OCI-LY7 (cell line): ENCODE measurements around the gene SCARF2. TPM values are rescaled to one million over a fixed set of nuclear protein-coding genes. Genes with fewer than 3 reads are reported as not detected.

Experiments
- BruUV-seq: library from RNA; stranded (reverse); fragments of 400-500 nt; replicated peaks from 2 replicates; lab custom pipeline; 2021; lab: Mats Ljungman, UMichigan
- CTCF ChIA-PET: fragments of 300-600 bp; sonication (Branson Sonifier 250); formaldehyde crosslinking; loops from one replicate; lab custom pipeline; 2022; ENCODE audit warnings: antibody characterized with exemption; ENCODE audit not compliant: unreplicated experiment; lab: Charles Lee
- POLR2A ChIA-PET: fragments of 300-600 bp; sonication (Branson Sonifier 250); formaldehyde crosslinking; loops from one replicate; lab custom pipeline; 2022; ENCODE audit warnings: antibody characterized with exemption; lab: Charles Lee
- DNase-seq: peaks from one replicate; pipeline ENCODE4 v3.0.0-alpha.2; 2015; ENCODE audit warnings: low spot score
- H2AFZ ChIP-seq: fragments of 200-600 bp; sonication (generic), shearing (Covaris generic); 2 replicates; pipeline ENCODE4 v1.6.1; 2014; ENCODE audit warnings: mild to moderate bottlenecking, antibody characterized with exemption, low read length, moderate library complexity
- H3K27ac ChIP-seq: fragments of 200-600 bp; sonication (generic); 2 replicates; pipeline ENCODE4 v1.5.1; 2014; ENCODE audit warnings: mixed run types, low read depth, mild to moderate bottlenecking, moderate library complexity, low read length, inconsistent platforms; ENCODE audit not compliant: poor library complexity, severe bottlenecking
- H3K36me3 ChIP-seq: fragments of 200-600 bp; sonication (generic); 2 replicates; pipeline ENCODE4 v1.6.1; 2014; ENCODE audit warnings: mild to moderate bottlenecking, antibody characterized with exemption, low read length, moderate library complexity, mixed read lengths; ENCODE audit not compliant: insufficient read depth
- H3K4me1 ChIP-seq: fragments of 200-600 bp; sonication (generic); 2 replicates; pipeline ENCODE4 v1.5.1; 2014; ENCODE audit warnings: mild to moderate bottlenecking, low read length; ENCODE audit not compliant: insufficient read depth, poor library complexity, severe bottlenecking
- H3K4me2 ChIP-seq: fragments of 200-600 bp; sonication (generic); 2 replicates; pipeline ENCODE4 v1.6.1; 2014; ENCODE audit warnings: mild to moderate bottlenecking, low read length
- H3K4me3 ChIP-seq: fragments of 200-600 bp; sonication (generic); 2 replicates; pipeline ENCODE4 v1.5.1; 2014; ENCODE audit warnings: mild to moderate bottlenecking, low read depth, low read length; ENCODE audit not compliant: poor library complexity, severe bottlenecking
- H3K79me2 ChIP-seq: fragments of 200-600 bp; sonication (generic); 2 replicates; pipeline ENCODE4 v1.6.1; 2016; ENCODE audit warnings: low read depth, mild to moderate bottlenecking, low read length, moderate library complexity, mixed read lengths; ENCODE audit not compliant: insufficient read depth
- H3K9me2 ChIP-seq: fragments of 200-600 bp; sonication (generic); 2 replicates; pipeline ENCODE4 v1.6.1; 2016; ENCODE audit warnings: mild to moderate bottlenecking, low read length, mixed read lengths; ENCODE audit not compliant: insufficient read depth
- H3K9me3 ChIP-seq: fragments of 200-600 bp; sonication (generic); 2 replicates; pipeline ENCODE4 v1.6.1; 2014; ENCODE audit warnings: mild to moderate bottlenecking, mixed run types, low read length, mixed read lengths
- H4K20me1 ChIP-seq: fragments of 200-600 bp; sonication (generic); 2 replicates; pipeline ENCODE4 v1.6.1; 2014; ENCODE audit warnings: mild to moderate bottlenecking, antibody characterized with exemption, low read length, moderate library complexity, mixed read lengths; ENCODE audit not compliant: insufficient read depth
- CTCF ChIP-seq: fragments of 200-600 bp; sonication (generic); conservative IDR thresholded peaks from 2 replicates; pipeline ENCODE4 v1.5.1; 2014; ENCODE audit warnings: mild to moderate bottlenecking, antibody characterized with exemption, low read length, moderate library complexity, mixed read lengths
- EZH2phosphoT487 ChIP-seq: fragments of 200-600 bp; sonication (generic); IDR thresholded peaks from 2 replicates; pipeline ENCODE4 v1.6.1; 2018; ENCODE audit warnings: low read depth, borderline replicate concordance, mild to moderate bottlenecking, mixed run types, antibody characterized with exemption, low read length, moderate library complexity, mixed read lengths
- intact Hi-C: fragments of 100-400 bp; cut with micrococcal nuclease; formaldehyde crosslinking; loops from one replicate; pipeline ENCODE4 v1.10.0; 2022; ENCODE audit not compliant: unreplicated experiment
- total RNA-seq, 2 experiments: library from RNA; depleted of rRNA in 1 of 2; stranded (reverse); fragments of >200 nt in 1 of 2; shearing (Covaris generic) in 1 of 2; gene quantifications; 2 replicates each; pipeline ENCODE4 v1.2.3, GENCODE V29; 2014 to 2022

The SCARF2 gene
- total RNA-seq, 2 experiments from 2014 or later, result 1.0 to 2.2 TPM

DNA sequence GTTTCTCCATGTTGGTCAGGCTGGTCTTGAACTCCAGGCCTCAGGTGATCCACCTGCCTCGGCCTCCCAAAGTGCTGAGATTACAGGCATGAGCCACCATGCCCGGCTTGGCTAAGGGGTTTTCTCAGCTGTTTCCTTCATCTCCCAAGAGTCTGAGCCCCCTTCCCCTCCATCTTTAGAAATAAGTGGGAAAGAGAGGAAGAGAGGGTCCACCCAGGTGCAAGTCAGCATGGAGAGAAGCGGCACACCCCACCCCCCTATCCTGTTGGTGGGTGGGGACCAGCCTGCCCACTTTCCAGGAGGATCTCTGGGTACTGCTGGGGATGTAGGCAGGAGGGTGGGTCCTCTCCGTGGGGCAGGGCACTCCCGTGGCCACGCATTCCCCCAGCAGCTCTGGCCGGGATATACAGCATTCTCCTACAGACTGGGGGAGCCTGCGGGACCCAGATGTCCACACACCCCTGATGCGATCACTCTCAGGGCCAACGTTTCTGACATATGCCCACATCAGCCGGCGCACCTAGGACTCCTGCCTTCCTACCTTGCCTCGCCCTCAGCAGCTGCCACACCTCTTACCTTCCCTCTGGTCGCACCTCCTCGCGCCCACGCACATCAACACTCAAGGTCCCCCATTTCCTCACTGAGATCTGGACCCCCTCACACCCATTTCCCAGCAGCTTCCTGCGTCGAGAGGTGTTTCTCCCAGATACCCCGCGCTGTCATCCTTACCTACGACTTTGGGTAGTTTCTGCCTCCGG, 8.9 kb downstream of the SCARF2 start:
- TF ChIP-seq EZH2phosphoT487 (no peak), CTCF (no peak)
- Histone ChIP-seq H3K36me3 (no peaks in the 10 kb centered on the region), H3K79me2 (no peaks in the 10 kb centered on the region), H3K4me2 (peak overlapping the region; percentile 57), H3K4me3 (peak overlapping the region; percentile 46), H3K27ac (no peak overlapping the region), H3K9me3 (no peaks in the 10 kb centered on the region), H3K4me1 (peaks cover 4% of the 10 kb centered on the region), H4K20me1 (no peaks in the 10 kb centered on the region), H2AFZ (no peak overlapping the region), H3K9me2 (no peaks in the 10 kb centered on the region)
- ChIA-PET POLR2A (interaction anchor here (0.6 kb wide), 1 partner anchor 26 kb away, joined by 3 read pairs; no protein-coding TSS in a partner anchor), CTCF (interaction anchor here (0.6 kb wide), 1 partner anchor 35 kb away, joined by 3 read pairs; no protein-coding TSS in a partner anchor)
- BruUV-seq, result no TSS peak
- no peak for DNase-seq
- intact Hi-C loops, result no loop called here

- H3K36me3 ChIP-seq, result no peaks in the 10 kb centered on the region
- H3K4me2 ChIP-seq, result no peak overlapping the region
- no peaks in the 10 kb centered on the region for H3K9me3 ChIP-seq
- POLR2A ChIA-PET, result no interaction called here
- DNase-seq, result no peak
- H3K4me1 ChIP-seq, result peaks cover 4% of the 10 kb centered on the region
- H2AFZ ChIP-seq, result no peak overlapping the region
- no peak overlapping the region for H3K4me3 ChIP-seq
- no peak overlapping the region for H3K27ac ChIP-seq
- intact Hi-C loops, result no loop called here
- no peaks in the 10 kb centered on the region for H4K20me1 ChIP-seq
- H3K9me2 ChIP-seq, result no peaks in the 10 kb centered on the region
- BruUV-seq, result no TSS peak
- no peak for TF ChIP-seq EZH2phosphoT487
- TF ChIP-seq CTCF, result no peak
- CTCF ChIA-PET, result interaction anchor here (0.7 kb wide), 1 partner anchor 29 kb away, joined by 3 read pairs; no protein-coding TSS in a partner anchor
- H3K79me2 ChIP-seq, result no peaks in the 10 kb centered on the region
Observed at GRCh38 chr22:20427945-20428417, 9.6 kb downstream of the SCARF2 start.
